ENCODE data around the gene PIGR. TPM values are rescaled to one million over a fixed set of nuclear protein-coding genes. Genes with fewer than 3 reads are reported as not detected.

PIGR gene
- total and polyA plus RNA-seq, 10 of the 15 experiments (the other 5 are each of a cell fraction or from before 2014, with no cell fraction given): 0.96 to 7.6 (median 1.8) TPM

GRCh38 chr1:206971029-206971655 is 24.9 kb upstream of the PIGR start (continued):
- no peak for TF ChIP-seq ZNF207 (IDR thresholded peaks at IDR 0.05; ENCODE audit: borderline replicate concordance)
- TF ChIP-seq BCL11A (IDR thresholded peaks at IDR 0.05; ENCODE audit: low read depth, low read length): peak; percentile 41; the same call in 1 of the 2 replicates
- TF ChIP-seq POU2F2 (IDR thresholded peaks at IDR 0.05; ENCODE audit: borderline replicate concordance, low read depth, low read length): no peak
- TF ChIP-seq ATF7 (IDR thresholded peaks at IDR 0.05; ENCODE audit: low read depth): no peak; the same call in 1 of the 2 replicates
- TF ChIP-seq SUPT20H (IDR thresholded peaks at IDR 0.05; ENCODE audit: borderline replicate concordance, control insufficient read depth, low read depth, low read length): no peak
- TF ChIP-seq NFIC (IDR thresholded peaks at IDR 0.05; ENCODE audit: low read depth, low read length): peak; percentile 57; the same call in 1 of the 2 replicates
- TF ChIP-seq ZNF274 (IDR thresholded peaks at IDR 0.05; ENCODE audit: insufficient read depth, insufficient read length): no peak
- TF ChIP-seq, protein P1, sequence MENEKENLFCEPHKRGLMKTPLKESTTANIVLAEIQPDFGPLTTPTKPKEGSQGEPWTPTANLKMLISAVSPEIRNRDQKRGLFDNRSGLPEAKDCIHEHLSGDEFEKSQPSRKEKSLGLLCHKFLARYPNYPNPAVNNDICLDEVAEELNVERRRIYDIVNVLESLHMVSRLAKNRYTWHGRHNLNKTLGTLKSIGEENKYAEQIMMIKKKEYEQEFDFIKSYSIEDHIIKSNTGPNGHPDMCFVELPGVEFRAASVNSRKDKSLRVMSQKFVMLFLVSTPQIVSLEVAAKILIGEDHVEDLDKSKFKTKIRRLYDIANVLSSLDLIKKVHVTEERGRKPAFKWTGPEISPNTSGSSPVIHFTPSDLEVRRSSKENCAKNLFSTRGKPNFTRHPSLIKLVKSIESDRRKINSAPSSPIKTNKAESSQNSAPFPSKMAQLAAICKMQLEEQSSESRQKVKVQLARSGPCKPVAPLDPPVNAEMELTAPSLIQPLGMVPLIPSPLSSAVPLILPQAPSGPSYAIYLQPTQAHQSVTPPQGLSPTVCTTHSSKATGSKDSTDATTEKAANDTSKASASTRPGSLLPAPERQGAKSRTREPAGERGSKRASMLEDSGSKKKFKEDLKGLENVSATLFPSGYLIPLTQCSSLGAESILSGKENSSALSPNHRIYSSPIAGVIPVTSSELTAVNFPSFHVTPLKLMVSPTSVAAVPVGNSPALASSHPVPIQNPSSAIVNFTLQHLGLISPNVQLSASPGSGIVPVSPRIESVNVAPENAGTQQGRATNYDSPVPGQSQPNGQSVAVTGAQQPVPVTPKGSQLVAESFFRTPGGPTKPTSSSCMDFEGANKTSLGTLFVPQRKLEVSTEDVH (IDR thresholded peaks at IDR 0.05; ENCODE audit: low read depth, partially characterized antibody): no peak
- TF ChIP-seq NBN (IDR thresholded peaks at IDR 0.05): no peak
- no peak for TF ChIP-seq FOXK2 (IDR thresholded peaks at IDR 0.05)
- peak; percentile 53; the same call in 1 of the 2 replicates for TF ChIP-seq JUNB (IDR thresholded peaks at IDR 0.05)
- TF ChIP-seq CREB1 (IDR thresholded peaks at IDR 0.05; ENCODE audit: low read depth): no peak
- TF ChIP-seq NR2F1 (conservative IDR thresholded peaks at IDR 0.05): no peak
- TF ChIP-seq, protein P2, sequence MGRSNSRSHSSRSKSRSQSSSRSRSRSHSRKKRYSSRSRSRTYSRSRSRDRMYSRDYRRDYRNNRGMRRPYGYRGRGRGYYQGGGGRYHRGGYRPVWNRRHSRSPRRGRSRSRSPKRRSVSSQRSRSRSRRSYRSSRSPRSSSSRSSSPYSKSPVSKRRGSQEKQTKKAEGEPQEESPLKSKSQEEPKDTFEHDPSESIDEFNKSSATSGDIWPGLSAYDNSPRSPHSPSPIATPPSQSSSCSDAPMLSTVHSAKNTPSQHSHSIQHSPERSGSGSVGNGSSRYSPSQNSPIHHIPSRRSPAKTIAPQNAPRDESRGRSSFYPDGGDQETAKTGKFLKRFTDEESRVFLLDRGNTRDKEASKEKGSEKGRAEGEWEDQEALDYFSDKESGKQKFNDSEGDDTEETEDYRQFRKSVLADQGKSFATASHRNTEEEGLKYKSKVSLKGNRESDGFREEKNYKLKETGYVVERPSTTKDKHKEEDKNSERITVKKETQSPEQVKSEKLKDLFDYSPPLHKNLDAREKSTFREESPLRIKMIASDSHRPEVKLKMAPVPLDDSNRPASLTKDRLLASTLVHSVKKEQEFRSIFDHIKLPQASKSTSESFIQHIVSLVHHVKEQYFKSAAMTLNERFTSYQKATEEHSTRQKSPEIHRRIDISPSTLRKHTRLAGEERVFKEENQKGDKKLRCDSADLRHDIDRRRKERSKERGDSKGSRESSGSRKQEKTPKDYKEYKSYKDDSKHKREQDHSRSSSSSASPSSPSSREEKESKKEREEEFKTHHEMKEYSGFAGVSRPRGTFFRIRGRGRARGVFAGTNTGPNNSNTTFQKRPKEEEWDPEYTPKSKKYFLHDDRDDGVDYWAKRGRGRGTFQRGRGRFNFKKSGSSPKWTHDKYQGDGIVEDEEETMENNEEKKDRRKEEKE (IDR thresholded peaks at IDR 0.05): no peak
- no peak for TF ChIP-seq SMAD5 (IDR thresholded peaks at IDR 0.05; ENCODE audit: low read depth)
- TF ChIP-seq SIX5 (IDR thresholded peaks at IDR 0.05; ENCODE audit: low read depth, low read length, severe bottlenecking): no peak
- no peak for TF ChIP-seq E2F4 (IDR thresholded peaks at IDR 0.05; ENCODE audit: low read depth, low read length)
- no peak for TF ChIP-seq RFX5 (IDR thresholded peaks at IDR 0.05; ENCODE audit: low read depth, low read length)
- TF ChIP-seq, protein P3, sequence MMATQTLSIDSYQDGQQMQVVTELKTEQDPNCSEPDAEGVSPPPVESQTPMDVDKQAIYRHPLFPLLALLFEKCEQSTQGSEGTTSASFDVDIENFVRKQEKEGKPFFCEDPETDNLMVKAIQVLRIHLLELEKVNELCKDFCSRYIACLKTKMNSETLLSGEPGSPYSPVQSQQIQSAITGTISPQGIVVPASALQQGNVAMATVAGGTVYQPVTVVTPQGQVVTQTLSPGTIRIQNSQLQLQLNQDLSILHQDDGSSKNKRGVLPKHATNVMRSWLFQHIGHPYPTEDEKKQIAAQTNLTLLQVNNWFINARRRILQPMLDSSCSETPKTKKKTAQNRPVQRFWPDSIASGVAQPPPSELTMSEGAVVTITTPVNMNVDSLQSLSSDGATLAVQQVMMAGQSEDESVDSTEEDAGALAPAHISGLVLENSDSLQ (IDR thresholded peaks at IDR 0.05): no peak
- TF ChIP-seq, protein P4, sequence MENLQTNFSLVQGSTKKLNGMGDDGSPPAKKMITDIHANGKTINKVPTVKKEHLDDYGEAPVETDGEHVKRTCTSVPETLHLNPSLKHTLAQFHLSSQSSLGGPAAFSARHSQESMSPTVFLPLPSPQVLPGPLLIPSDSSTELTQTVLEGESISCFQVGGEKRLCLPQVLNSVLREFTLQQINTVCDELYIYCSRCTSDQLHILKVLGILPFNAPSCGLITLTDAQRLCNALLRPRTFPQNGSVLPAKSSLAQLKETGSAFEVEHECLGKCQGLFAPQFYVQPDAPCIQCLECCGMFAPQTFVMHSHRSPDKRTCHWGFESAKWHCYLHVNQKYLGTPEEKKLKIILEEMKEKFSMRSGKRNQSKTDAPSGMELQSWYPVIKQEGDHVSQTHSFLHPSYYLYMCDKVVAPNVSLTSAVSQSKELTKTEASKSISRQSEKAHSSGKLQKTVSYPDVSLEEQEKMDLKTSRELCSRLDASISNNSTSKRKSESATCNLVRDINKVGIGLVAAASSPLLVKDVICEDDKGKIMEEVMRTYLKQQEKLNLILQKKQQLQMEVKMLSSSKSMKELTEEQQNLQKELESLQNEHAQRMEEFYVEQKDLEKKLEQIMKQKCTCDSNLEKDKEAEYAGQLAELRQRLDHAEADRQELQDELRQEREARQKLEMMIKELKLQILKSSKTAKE (IDR thresholded peaks at IDR 0.05; ENCODE audit: low read depth, poor library complexity, severe bottlenecking): no peak
